Lung (tissue), 12 donors: ENCODE measurements around the gene POC1B. TPM values are rescaled to one million over a fixed set of nuclear protein-coding genes. Genes with fewer than 3 reads are reported as not detected.

Experiments used
- ATAC-seq: fragments of 200-7000 bp; cut with Tn5 transposase; one replicate; pipeline ENCODE4 v1.9.1; 2020; ENCODE audit warnings: moderate number of reproducible peaks; ENCODE audit not compliant: insufficient read depth, low FRiP score
- DNase-seq, 3 donors: peaks; one replicate each; pipeline ENCODE4 v3.0.0-alpha.2; 2013 to 2017
- H3K27ac ChIP-seq, 2 donors: one replicate each; pipeline ENCODE4 v1.5.1; 2013; ENCODE audit warnings: mild to moderate bottlenecking in 2 of 2, moderate library complexity in 2 of 2, control low read depth in 1 of 2, inconsistent platforms in 1 of 2, low read depth in 1 of 2, low read length in 1 of 2
- H3K27me3 ChIP-seq, 3 donors: one replicate each; pipeline ENCODE4 v1.5.1; 2013; ENCODE audit warnings: low read length in 2 of 3; ENCODE audit not compliant: control insufficient read depth in 3 of 3, insufficient read depth in 3 of 3
- H3K36me3 ChIP-seq, 4 donors: one replicate each; pipeline ENCODE4 v1.5.1; 2013; ENCODE audit warnings: low read length in 4 of 4, mild to moderate bottlenecking in 1 of 4, moderate library complexity in 1 of 4; ENCODE audit not compliant: control insufficient read depth in 4 of 4, insufficient read depth in 4 of 4
- H3K4me1 ChIP-seq, 5 donors: one replicate each; pipeline ENCODE4 v1.5.1; 2013; ENCODE audit warnings: low read length in 5 of 5, mild to moderate bottlenecking in 2 of 5, moderate library complexity in 1 of 5; ENCODE audit not compliant: control insufficient read depth in 5 of 5, insufficient read depth in 5 of 5
- H3K4me3 ChIP-seq: one replicate; pipeline ENCODE4 v1.5.1; 2013; ENCODE audit warnings: mild to moderate bottlenecking, control low read depth, moderate library complexity
- H3K9ac ChIP-seq, 2 donors: one replicate each; pipeline ENCODE4 v1.5.1; 2013; ENCODE audit warnings: low read length in 2 of 2, control low read depth in 1 of 2; ENCODE audit not compliant: insufficient read depth in 1 of 2
- H3K9me3 ChIP-seq, 4 donors: one replicate each; pipeline ENCODE4 v1.5.1; 2013; ENCODE audit warnings: low read length in 3 of 4, mild to moderate bottlenecking in 1 of 4, moderate library complexity in 1 of 4; ENCODE audit not compliant: control insufficient read depth in 4 of 4, insufficient read depth in 3 of 4
- CTCF ChIP-seq: IDR thresholded peaks from 2 replicates; pipeline ENCODE4 v1.5.1; 2012; ENCODE audit warnings: mild to moderate bottlenecking; ENCODE audit errors: control extremely low read depth, extremely low read depth
- WGBS, 2 donors: extraction: QIAGEN DNeasy Blood & Tissue Kit; methylation state at CpG; one replicate each; pipeline ENCODE4 v1.1.7; 2013; 5-methylcytosine and 5-hydroxymethylcytosine counted together
- polyA plus RNA-seq, 2 donors: library from polyadenylated mRNA; stranded (reverse); fragments of 200-250 nt; gene quantifications; one replicate each; pipeline ENCODE4 v1.2.1, GENCODE V29; 2013
- total RNA-seq, 2 donors: library from RNA; depleted of rRNA in 1 of 2; stranded (reverse); fragments of >200 nt in 1 of 2; gene quantifications; one replicate each; pipeline ENCODE4 v1.2.1, GENCODE V29; 2014 to 2021
- donor health status: control.
- donor health status: control.
- donor health status: Bipolar disorder and iron deficiency.
- donor health status: healthy.
- donor health status: DM: yes; HTN: yes; CAD: no.

Gene POC1B
- total and polyA plus RNA-seq, 4 donors, result 6.9 to 32.6 (median 10.9) TPM

- no peaks in the 10 kb centered on the region for H3K27me3 ChIP-seq
- H3K9ac ChIP-seq, result no peak overlapping the region
- TF ChIP-seq CTCF, result no peak
- no peaks in the 10 kb centered on the region for H3K9me3 ChIP-seq
- H3K27ac ChIP-seq, result no peak overlapping the region
- no peaks in the 10 kb centered on the region for H3K36me3 ChIP-seq
- peaks cover 0 to 13% (median 0%) of the 10 kb centered on the region in 5 donors for H3K4me1 ChIP-seq
- no peak for DNase-seq
- WGBS, 2 donors, result 92 to 93% methylated on average over 8 of the region's 8 CpGs
- H3K4me3 ChIP-seq, result no peak overlapping the region
- ATAC-seq, result no peak
Measured at GRCh38 chr12:89477633-89478279, 48.1 kb downstream of the POC1B start.

- 67 to 84% methylated on average over 4 of the region's 4 CpGs for WGBS, 2 donors
- H3K4me1 ChIP-seq, result peaks cover 0 to 17% (median 0%) of the 10 kb centered on the region in 5 donors
Measured at GRCh38 chr12:89476904-89477595, 48.8 kb downstream of the POC1B start.

GRCh38 chr12:89476232-89476631, 49.6 kb downstream of the POC1B start:
- 92 to 93% methylated on average over 3 of the region's 3 CpGs for WGBS, 2 donors
- ATAC-seq (no peak), DNase-seq (no peak)
- Histone ChIP-seq H3K27ac (no peak overlapping the region), H3K4me1 (peaks cover 0 to 11% (median 0%) of the 10 kb centered on the region in 5 donors), H3K9ac (no peak overlapping the region), H3K36me3 (no peaks in the 10 kb centered on the region), H3K9me3 (no peaks in the 10 kb centered on the region), H3K4me3 (no peak overlapping the region), H3K27me3 (no peaks in the 10 kb centered on the region)
- TF ChIP-seq CTCF, result no peak

More at GRCh38 chr12:89476904-89477595, 48.8 kb downstream of the POC1B start:
- Histone ChIP-seq H3K27me3 (no peaks in the 10 kb centered on the region), H3K9me3 (no peaks in the 10 kb centered on the region), H3K27ac (no peak overlapping the region), H3K36me3 (no peaks in the 10 kb centered on the region), H3K4me3 (no peak overlapping the region), H3K9ac (no peak overlapping the region)
- DNase-seq, result peak in 2 of 3 donors; percentile 84 to 86
- no peak for TF ChIP-seq CTCF
- ATAC-seq, result no peak
